ENCODE measurements around the gene WNT16. TPM values are rescaled to one million over a fixed set of nuclear protein-coding genes. Genes with fewer than 3 reads are reported as not detected.

The WNT16 gene
- total and polyA plus RNA-seq, 2 of the 8 experiments (the other 6 are each of a cell fraction or from before 2014, with no cell fraction given) = 0.11 to 0.52 TPM

- H4K8ac ChIP-seq (ENCODE audit: extremely low read depth, insufficient read depth, low read length) = no peak overlapping the region
- H3K23ac ChIP-seq (ENCODE audit: insufficient read length) = no peak overlapping the region
- H3K56ac ChIP-seq (replicated peaks; ENCODE audit: insufficient read length, low read depth, low read length) = no peak overlapping the region
- ChIA-PET CTCF (ENCODE audit: partially characterized antibody) (no interaction called here), POLR2A (ENCODE audit: partially characterized antibody) (no interaction called here)
- no peaks in the 10 kb centered on the region for H3K79me1 ChIP-seq (ENCODE audit: low read depth, low read length)
- H3K14ac ChIP-seq (ENCODE audit: insufficient read length) = no peak overlapping the region
- no peaks in the 10 kb centered on the region for H3K36me3 ChIP-seq (ENCODE audit: control insufficient read depth in 2 of 4, insufficient read depth in 4 of 4, low read length in 3 of 4)
- H2BK120ac ChIP-seq (replicated peaks; ENCODE audit: low read depth, low read length) = no peak overlapping the region
- H2BK20ac ChIP-seq (ENCODE audit: low read length) = no peak overlapping the region
- H3K9me3 ChIP-seq (ENCODE audit: insufficient read depth in 2 of 2, low read depth in 1 of 2, low read length in 1 of 2) = no peaks in the 10 kb centered on the region
- no peak overlapping the region for H2AFZ ChIP-seq (ENCODE audit: low read length)
- no peak overlapping the region for H2BK15ac ChIP-seq (ENCODE audit: low read length)
- H3K9ac ChIP-seq (replicated peaks in 1 of 4; ENCODE audit: extremely low read depth in 1 of 4, low read depth in 3 of 4, low read length in 3 of 4) = no peak overlapping the region
- no peak for FAIRE-seq
- H3K4me2 ChIP-seq (ENCODE audit: insufficient read depth in 1 of 2, low read depth in 2 of 2, low read length in 2 of 2) = no peak overlapping the region; a peak in 1 of 4 replicates
- no peak for DNase-seq (ENCODE audit: low read depth in 1 of 2, low spot score in 2 of 2)
- H3K27me3 ChIP-seq (replicated peaks in 1 of 4; ENCODE audit: control insufficient read depth in 3 of 4, extremely low read depth in 1 of 4, insufficient read depth in 3 of 4, low read length in 3 of 4) = peaks cover 1 to 38% (median 19%) of the 10 kb centered on the region in 4 experiments; a peak in 6 of 7 replicates
- no peak overlapping the region for H3K18ac ChIP-seq (ENCODE audit: extremely low read depth, low read length)
- H2BK5ac ChIP-seq (ENCODE audit: low read depth, low read length) = no peak overlapping the region
- H3K4me3 ChIP-seq (ENCODE audit: extremely low read depth in 1 of 4, insufficient read depth in 2 of 4, low read depth in 3 of 4, low read length in 4 of 4) = no peak overlapping the region
- WGBS, 2 experiments (ENCODE audit: extremely low coverage in 1 of 2, insufficient coverage in 1 of 2, insufficient read length in 1 of 2, insufficient replicate concordance in 2 of 2, low coverage in 1 of 2, low lambda C conversion rate in 2 of 2, missing lambda C conversion rate in 1 of 2) = 85% methylated on average over 5 of the region's 5 CpGs; no CpG with 5 or more reads in 1 of the 2 experiments
- H4K20me1 ChIP-seq (replicated peaks in 1 of 2; ENCODE audit: control insufficient read depth in 1 of 2, insufficient read depth in 2 of 2, low read length in 2 of 2) = no peaks in the 10 kb centered on the region
- H3K4me1 ChIP-seq (replicated peaks in 1 of 4; ENCODE audit: control insufficient read depth in 3 of 4, insufficient read depth in 4 of 4, low read length in 3 of 4) = peaks cover 0 to 5% (median under 1%) of the 10 kb centered on the region in 4 experiments; a peak in 2 of 7 replicates
- H2AK5ac ChIP-seq (ENCODE audit: low read depth, low read length) = no peak overlapping the region
- no peak overlapping the region for H3K4ac ChIP-seq (replicated peaks; ENCODE audit: insufficient read length, low read depth, low read length)
- TF ChIP-seq ATF3 (IDR thresholded peaks at IDR 0.05; ENCODE audit: insufficient read depth, low read depth, low read length) (no peak), POLR2AphosphoS5 (IDR thresholded peaks at IDR 0.05; ENCODE audit: low read depth, low read length) (no peak), JUN (IDR thresholded peaks at IDR 0.05; ENCODE audit: low read depth, low read length) (no peak), PHF8 (conservative IDR thresholded peaks at IDR 0.05; ENCODE audit: low read depth, low read length) (no peak), RBBP5 (IDR thresholded peaks at IDR 0.05; ENCODE audit: borderline replicate concordance, low read depth, low read length) (no peak)
- no peak overlapping the region for H3K27ac ChIP-seq (ENCODE audit: low read depth, low read length)
- no peak overlapping the region for H2BK12ac ChIP-seq (ENCODE audit: low read depth, low read length)
- no peak overlapping the region for H4K91ac ChIP-seq (replicated peaks; ENCODE audit: insufficient read length, low read length)
- no peaks in the 10 kb centered on the region for H3K79me2 ChIP-seq (ENCODE audit: control insufficient read depth in 1 of 2, insufficient read depth in 2 of 2, low read length in 2 of 2)
- H3K23me2 ChIP-seq (ENCODE audit: low read depth, low read length) = peaks cover 16% of the 10 kb centered on the region
- no peak overlapping the region for H4K5ac ChIP-seq (ENCODE audit: insufficient read length, low read depth, low read length)
Observed at GRCh38 chr7:121327671-121328070, 1.1 kb upstream of the WNT16 start.

All from H1 (cell line).